ENCODE results near the gene PROSER3. TPM values are rescaled to one million over a fixed set of nuclear protein-coding genes. Genes with fewer than 3 reads are reported as not detected.

PROSER3 gene
- total and polyA plus RNA-seq, 2 experiments from 2014 or later, result 16.3 to 28.9 TPM

DNA sequence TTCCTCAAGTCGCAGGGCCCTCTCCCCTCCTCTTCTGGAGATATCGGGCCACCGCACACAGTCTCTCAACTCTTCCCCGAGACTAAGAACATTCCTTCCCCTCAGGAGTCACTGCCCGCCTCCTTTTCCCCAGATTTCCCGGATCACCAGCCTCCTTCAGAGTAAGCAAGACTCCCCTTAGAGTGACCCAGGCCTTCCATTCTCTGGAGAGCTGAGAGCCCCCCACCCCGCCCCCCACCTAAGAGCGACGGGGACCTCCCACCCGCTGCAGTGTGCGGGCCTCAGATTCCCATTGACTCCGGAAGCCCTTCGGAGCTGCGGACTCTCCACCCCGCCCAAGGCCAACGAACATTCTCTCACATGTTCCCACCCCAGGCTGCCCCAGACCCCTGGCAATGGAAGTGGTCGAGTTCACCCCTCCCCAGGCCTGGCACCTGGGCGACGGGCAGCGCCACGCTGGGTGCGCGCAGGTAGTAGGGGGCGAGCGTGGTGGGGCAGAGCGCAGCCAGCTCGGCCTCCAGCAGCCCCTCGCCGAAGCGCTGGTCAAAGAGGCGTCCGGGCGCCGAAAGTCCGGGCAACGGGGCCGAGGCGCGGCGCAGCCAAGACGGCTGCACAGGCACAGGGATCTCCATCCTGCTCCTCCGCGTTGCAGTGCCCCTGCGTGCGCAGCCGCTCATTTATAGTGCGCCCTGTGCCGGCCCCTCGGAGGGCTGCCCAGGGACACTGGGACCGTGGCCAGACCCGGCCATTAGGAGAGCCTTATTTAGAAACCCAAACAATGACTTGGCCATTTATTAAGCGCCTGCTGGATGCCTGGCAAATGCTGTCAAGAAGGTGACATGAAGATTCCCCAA lies 1.4 kb upstream of the PROSER3 start, which contains the start of gene HSPB6:
HSPB6 (minus strand) TSS at position 653 of the 854 bp plus-strand sequence; CDS start at position 632, 21 bp downstream.
- TF ChIP-seq, protein P1, sequence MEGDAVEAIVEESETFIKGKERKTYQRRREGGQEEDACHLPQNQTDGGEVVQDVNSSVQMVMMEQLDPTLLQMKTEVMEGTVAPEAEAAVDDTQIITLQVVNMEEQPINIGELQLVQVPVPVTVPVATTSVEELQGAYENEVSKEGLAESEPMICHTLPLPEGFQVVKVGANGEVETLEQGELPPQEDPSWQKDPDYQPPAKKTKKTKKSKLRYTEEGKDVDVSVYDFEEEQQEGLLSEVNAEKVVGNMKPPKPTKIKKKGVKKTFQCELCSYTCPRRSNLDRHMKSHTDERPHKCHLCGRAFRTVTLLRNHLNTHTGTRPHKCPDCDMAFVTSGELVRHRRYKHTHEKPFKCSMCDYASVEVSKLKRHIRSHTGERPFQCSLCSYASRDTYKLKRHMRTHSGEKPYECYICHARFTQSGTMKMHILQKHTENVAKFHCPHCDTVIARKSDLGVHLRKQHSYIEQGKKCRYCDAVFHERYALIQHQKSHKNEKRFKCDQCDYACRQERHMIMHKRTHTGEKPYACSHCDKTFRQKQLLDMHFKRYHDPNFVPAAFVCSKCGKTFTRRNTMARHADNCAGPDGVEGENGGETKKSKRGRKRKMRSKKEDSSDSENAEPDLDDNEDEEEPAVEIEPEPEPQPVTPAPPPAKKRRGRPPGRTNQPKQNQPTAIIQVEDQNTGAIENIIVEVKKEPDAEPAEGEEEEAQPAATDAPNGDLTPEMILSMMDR (IDR thresholded peaks at IDR 0.05; ENCODE audit: low read depth, low read length), result no peak
- no peaks in the 10 kb centered on the region for H3K9me3 ChIP-seq (ENCODE audit: low read depth)
- no peaks in the 10 kb centered on the region for H3K27me3 ChIP-seq
- no peaks in the 10 kb centered on the region for H3K36me3 ChIP-seq
- peaks cover 18% of the 10 kb centered on the region for H3K4me1 ChIP-seq (ENCODE audit: low read depth)
- peak within 1 kb of the TSS; percentile 60 for H3K4me3 ChIP-seq
- peak within 1 kb of the TSS; percentile 86 for H3K27ac ChIP-seq
- DNase-seq (ENCODE audit: low read depth in 1 of 2, low spot score in 1 of 2), result peak in 1 of 2 donors; percentile 83

GRCh38 chr19:35757231-35757748 lies 686 bp upstream of the PROSER3 start:
- Histone ChIP-seq H3K27me3 (no peaks in the 10 kb centered on the region), H3K4me1 (ENCODE audit: low read depth) (peaks cover 18% of the 10 kb centered on the region), H3K36me3 (no peaks in the 10 kb centered on the region), H3K9me3 (ENCODE audit: low read depth) (no peaks in the 10 kb centered on the region), H3K27ac (peak overlapping the region; percentile 86), H3K4me3 (peak overlapping the region; percentile 60)
- TF ChIP-seq, protein P1 (IDR thresholded peaks at IDR 0.05; ENCODE audit: low read depth, low read length), result peak; percentile 9
- DNase-seq (ENCODE audit: low read depth in 1 of 2, low spot score in 1 of 2), result peak; percentile 73 to 98

DNA sequence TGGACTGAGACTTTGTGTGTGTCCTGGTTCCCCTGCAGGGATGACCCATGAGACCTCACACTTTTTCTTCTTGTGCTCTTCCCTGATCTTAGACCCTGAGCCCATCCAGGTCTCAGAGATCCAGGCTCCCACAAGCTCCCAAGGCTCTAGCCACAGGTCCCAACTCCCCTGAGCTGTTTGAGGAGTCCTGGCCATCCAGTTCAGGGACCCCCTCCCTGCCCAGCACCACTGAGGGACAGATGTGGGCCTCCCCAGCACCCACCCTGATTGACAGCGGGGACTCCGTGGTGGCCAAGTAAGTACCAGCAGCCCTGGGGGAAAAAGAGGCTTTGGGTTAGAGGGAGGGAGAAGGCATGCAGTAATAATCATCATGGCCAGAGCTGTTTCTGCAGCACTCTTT lies 1.7 kb downstream of the PROSER3 start:
- Histone ChIP-seq H3K36me3 (no peaks in the 10 kb centered on the region), H3K27ac (no peak overlapping the region), H3K4me3 (no peak overlapping the region), H3K9me3 (ENCODE audit: low read depth) (no peaks in the 10 kb centered on the region), H3K27me3 (no peaks in the 10 kb centered on the region), H3K4me1 (ENCODE audit: low read depth) (peaks cover 18% of the 10 kb centered on the region)
- DNase-seq (ENCODE audit: low read depth in 1 of 2, low spot score in 1 of 2), result no peak
- TF ChIP-seq, protein P1 (IDR thresholded peaks at IDR 0.05; ENCODE audit: low read depth, low read length), result no peak

DNA sequence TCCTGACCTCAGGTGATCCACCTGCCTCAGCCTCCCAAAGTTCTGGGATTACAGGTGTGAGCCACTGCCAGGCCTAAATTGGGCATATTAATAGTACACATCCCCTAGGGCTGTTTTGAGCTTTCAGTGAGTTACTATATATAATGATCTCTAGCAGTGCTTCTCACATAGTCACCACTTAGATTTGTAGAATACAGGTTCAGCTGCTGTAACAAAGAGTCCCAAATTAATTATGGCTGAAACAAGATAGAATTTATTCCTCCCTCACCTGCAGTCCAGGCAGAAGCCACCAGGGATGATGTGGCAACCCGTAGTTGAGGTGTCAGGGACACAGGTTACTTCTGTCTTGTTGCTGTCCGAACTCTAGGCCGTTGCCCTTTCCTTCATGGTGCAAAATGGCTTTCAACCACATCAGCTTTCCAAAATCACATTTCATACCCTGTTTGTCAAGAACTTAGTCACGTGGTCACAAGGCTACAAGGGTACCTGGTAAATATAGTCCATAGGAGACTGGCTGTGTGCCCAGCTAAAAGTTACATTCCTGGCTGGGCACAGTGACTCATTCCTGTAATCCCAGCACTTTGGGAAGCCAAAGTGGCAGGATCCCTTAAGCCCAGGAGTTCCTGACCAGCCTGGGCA lies 2.9 kb downstream of the PROSER3 start:
- TF ChIP-seq, protein P1 (IDR thresholded peaks at IDR 0.05; ENCODE audit: low read depth, low read length), result no peak
- Histone ChIP-seq H3K4me3 (no peak overlapping the region), H3K9me3 (ENCODE audit: low read depth) (no peaks in the 10 kb centered on the region), H3K36me3 (no peaks in the 10 kb centered on the region), H3K4me1 (ENCODE audit: low read depth) (peaks cover 16% of the 10 kb centered on the region), H3K27ac (no peak overlapping the region), H3K27me3 (no peaks in the 10 kb centered on the region)
- no peak for DNase-seq (ENCODE audit: low read depth in 1 of 2, low spot score in 1 of 2)

GRCh38 chr19:35764432-35765315 lies 6.7 kb downstream of the PROSER3 start:
- DNase-seq (ENCODE audit: low read depth in 1 of 2, low spot score in 1 of 2), result no peak
- TF ChIP-seq, protein P1 (IDR thresholded peaks at IDR 0.05; ENCODE audit: low read depth, low read length), result no peak
- H3K27ac ChIP-seq, result no peak overlapping the region
- peaks cover 5% of the 10 kb centered on the region for H3K4me1 ChIP-seq (ENCODE audit: low read depth)
- H3K36me3 ChIP-seq, result no peaks in the 10 kb centered on the region
- no peak overlapping the region for H3K4me3 ChIP-seq
- H3K9me3 ChIP-seq (ENCODE audit: low read depth), result no peaks in the 10 kb centered on the region
- H3K27me3 ChIP-seq, result no peaks in the 10 kb centered on the region
